GM19035 (cell line): ENCODE measurements around the gene HOXA4.

Source experiments
- ATAC-seq: cut with Tn5 transposase; IDR thresholded peaks from one replicate; pipeline ENCODE4 v1.9.1; 2021; ENCODE audit not compliant: unreplicated experiment

Gene HOXA4

GRCh38 chr7:27130540-27131389 lies at the start of gene HOXA4:
HOXA4 (minus strand) TSS chr7:27130757; CDS start chr7:27130733, 24 bp downstream.
- no peak for ATAC-seq

- no peak for ATAC-seq
Observed at GRCh38 chr7:27179503-27180430, 49.2 kb upstream of the HOXA4 start.

- no peak for ATAC-seq
Observed at GRCh38 chr7:27179030-27179429, 48.5 kb upstream of the HOXA4 start.

- ATAC-seq, result no peak
Observed at GRCh38 chr7:27178366-27178765, 47.8 kb upstream of the HOXA4 start.

GRCh38 chr7:27177795-27178320 lies 47.3 kb upstream of the HOXA4 start:
- ATAC-seq, result no peak

GRCh38 chr7:27176962-27177794 lies 46.6 kb upstream of the HOXA4 start:
- ATAC-seq, result no peak

GRCh38 chr7:27176524-27176845 lies 45.9 kb upstream of the HOXA4 start:
- ATAC-seq, result no peak

GRCh38 chr7:27175626-27176523 lies 45.3 kb upstream of the HOXA4 start:
- ATAC-seq, result no peak

GRCh38 chr7:27174874-27175625 lies 44.5 kb upstream of the HOXA4 start:
- no peak for ATAC-seq

- no peak for ATAC-seq
Observed at GRCh38 chr7:27173956-27174873, 43.7 kb upstream of the HOXA4 start, which contains the start of gene HOXA10. HOXA10 (minus strand) TSS chr7:27174320; CDS start chr7:27174306, 14 bp downstream.

- ATAC-seq, result no peak
Observed at GRCh38 chr7:27173511-27173955, 43.0 kb upstream of the HOXA4 start.

GRCh38 chr7:27172823-27173510 lies 42.4 kb upstream of the HOXA4 start:
- ATAC-seq, result no peak

GRCh38 chr7:27172315-27172774 lies 41.8 kb upstream of the HOXA4 start:
- ATAC-seq, result no peak

GRCh38 chr7:27171637-27172314 lies 41.2 kb upstream of the HOXA4 start:
- no peak for ATAC-seq

GRCh38 chr7:27171325-27171636 lies 40.7 kb upstream of the HOXA4 start:
- ATAC-seq, result no peak

- no peak for ATAC-seq
Observed at GRCh38 chr7:27170426-27171324, 40.1 kb upstream of the HOXA4 start.
